OCI-LY3 (cell line): Measurements from ENCODE around the gene NAV2.

ENCODE experiments used
- H2AFZ ChIP-seq: fragments of 200-600, 300-600 bp; shearing (Covaris generic); 2 replicates; pipeline ENCODE4 v1.6.0; 2014; ENCODE audit warnings: antibody characterized with exemption, low read depth, low read length
- H3K27ac ChIP-seq: fragments of 200-600, 300-600 bp; sonication (generic); 2 replicates; pipeline ENCODE4 v1.5.1; 2014; ENCODE audit warnings: mild to moderate bottlenecking, low read length, moderate library complexity, mixed read lengths
- H3K27me3 ChIP-seq: fragments of 200-600, 300-600 bp; sonication (generic); 2 replicates; pipeline ENCODE4 v1.6.1; 2014; ENCODE audit warnings: low read depth, low read length, mixed read lengths
- H3K36me3 ChIP-seq: fragments of 200-600, 300-600 bp; sonication (generic); replicated peaks from 2 replicates; pipeline ENCODE3; 2014; ENCODE audit warnings: low read depth, low read length, mixed read lengths
- H3K4me1 ChIP-seq: fragments of 300-600, 200-600 bp; sonication (generic); 2 replicates; pipeline ENCODE4 v1.6.1; 2014; ENCODE audit warnings: low read length, mixed read lengths
- H3K4me2 ChIP-seq: fragments of 200-600, 300-600 bp; sonication (generic); 2 replicates; pipeline ENCODE4 v1.6.1; 2014; ENCODE audit warnings: low read length, mixed read lengths
- H3K4me3 ChIP-seq: fragments of 300-600, 200-600 bp; sonication (generic); 2 replicates; pipeline ENCODE4 v1.5.1; 2014; ENCODE audit warnings: antibody characterized with exemption, mild to moderate bottlenecking, low read length, moderate library complexity
- H3K79me2 ChIP-seq: fragments of 300-600, 200-600 bp; shearing (Covaris generic); 2 replicates; pipeline ENCODE4 v1.6.1; 2014; ENCODE audit warnings: mild to moderate bottlenecking, low read length, mixed read lengths
- H3K9ac ChIP-seq: fragments of 300-600, 200-600 bp; shearing (Covaris generic); 2 replicates; pipeline ENCODE4 v1.6.0; 2014; ENCODE audit warnings: mild to moderate bottlenecking, low read length, moderate library complexity
- H3K9me3 ChIP-seq: fragments of 200-600, 300-600 bp; shearing (Covaris generic); 2 replicates; pipeline ENCODE4 v1.6.1; 2014; ENCODE audit warnings: low read length, mixed read lengths; ENCODE audit not compliant: insufficient read depth
- H4K20me1 ChIP-seq: fragments of 200-600, 300-600 bp; sonication (generic); 2 replicates; pipeline ENCODE4 v1.6.1; 2016; ENCODE audit warnings: low read length, mixed read lengths; ENCODE audit not compliant: insufficient read depth
- EZH2phosphoT487 ChIP-seq: fragments of 200-600 bp; shearing (Covaris generic); IDR thresholded peaks from 2 replicates; pipeline ENCODE4 v1.6.1; 2018; ENCODE audit warnings: antibody characterized with exemption, mixed run types, low read depth
- TF ChIP-seq, protein P1 (sequence below): fragments of 200-600, 300-600 bp; sonication (generic); IDR thresholded peaks from 2 replicates; pipeline ENCODE4 v1.5.1; 2014; ENCODE audit warnings: antibody characterized with exemption, low read length, low read depth

The NAV2 gene

DNA sequence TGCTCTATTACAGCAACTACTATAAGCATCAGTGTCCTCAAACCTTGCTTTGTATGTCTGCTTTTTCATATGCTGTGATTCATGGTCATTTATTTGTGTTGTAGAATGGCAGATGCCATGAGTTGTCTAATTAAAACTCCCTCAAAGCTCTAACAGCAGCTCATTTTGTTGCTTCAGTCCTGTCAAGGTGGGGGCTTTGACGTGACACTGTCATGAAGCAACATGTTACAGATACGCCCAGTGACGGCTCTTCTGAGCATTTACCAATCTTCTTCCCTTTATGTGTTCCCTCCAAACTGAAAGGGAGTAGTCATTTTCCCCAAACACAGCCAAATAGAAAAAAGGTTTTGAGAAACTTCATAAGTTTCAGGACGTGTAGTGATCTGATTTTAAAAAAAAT lies 340.9 kb downstream of the NAV2 start:
- Histone ChIP-seq H3K79me2 (no peaks in the 10 kb centered on the region), H3K9me3 (no peaks in the 10 kb centered on the region), H2AFZ (no peak overlapping the region), H3K4me2 (no peak overlapping the region), H4K20me1 (no peaks in the 10 kb centered on the region), H3K4me3 (no peak overlapping the region), H3K27me3 (peaks cover 30% of the 10 kb centered on the region), H3K36me3 (no peaks in the 10 kb centered on the region), H3K9ac (no peak overlapping the region), H3K4me1 (no peaks in the 10 kb centered on the region), H3K27ac (no peak overlapping the region)
- TF ChIP-seq, protein P1, sequence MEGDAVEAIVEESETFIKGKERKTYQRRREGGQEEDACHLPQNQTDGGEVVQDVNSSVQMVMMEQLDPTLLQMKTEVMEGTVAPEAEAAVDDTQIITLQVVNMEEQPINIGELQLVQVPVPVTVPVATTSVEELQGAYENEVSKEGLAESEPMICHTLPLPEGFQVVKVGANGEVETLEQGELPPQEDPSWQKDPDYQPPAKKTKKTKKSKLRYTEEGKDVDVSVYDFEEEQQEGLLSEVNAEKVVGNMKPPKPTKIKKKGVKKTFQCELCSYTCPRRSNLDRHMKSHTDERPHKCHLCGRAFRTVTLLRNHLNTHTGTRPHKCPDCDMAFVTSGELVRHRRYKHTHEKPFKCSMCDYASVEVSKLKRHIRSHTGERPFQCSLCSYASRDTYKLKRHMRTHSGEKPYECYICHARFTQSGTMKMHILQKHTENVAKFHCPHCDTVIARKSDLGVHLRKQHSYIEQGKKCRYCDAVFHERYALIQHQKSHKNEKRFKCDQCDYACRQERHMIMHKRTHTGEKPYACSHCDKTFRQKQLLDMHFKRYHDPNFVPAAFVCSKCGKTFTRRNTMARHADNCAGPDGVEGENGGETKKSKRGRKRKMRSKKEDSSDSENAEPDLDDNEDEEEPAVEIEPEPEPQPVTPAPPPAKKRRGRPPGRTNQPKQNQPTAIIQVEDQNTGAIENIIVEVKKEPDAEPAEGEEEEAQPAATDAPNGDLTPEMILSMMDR, result no peak
- no peak for TF ChIP-seq EZH2phosphoT487

DNA sequence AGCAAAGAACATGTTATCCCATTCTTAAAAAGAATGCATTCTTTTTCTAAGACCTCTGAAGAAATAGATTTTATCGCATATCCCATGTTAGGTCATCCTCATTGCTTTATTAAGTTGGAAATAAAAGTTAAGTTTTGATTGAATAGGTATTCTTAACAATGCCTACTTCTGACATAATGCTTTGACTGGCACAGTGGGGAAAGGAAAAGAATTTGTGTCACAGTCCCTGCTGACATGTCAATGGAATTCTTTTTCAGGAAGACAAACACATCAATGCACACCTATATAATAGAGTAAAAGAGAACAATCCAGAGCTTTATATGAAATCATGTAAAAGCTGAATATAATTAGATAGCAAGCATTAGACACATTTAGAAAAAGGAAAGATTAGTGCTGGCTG lies 341.9 kb downstream of the NAV2 start:
- H3K36me3 ChIP-seq, result no peaks in the 10 kb centered on the region
- H3K9me3 ChIP-seq, result no peaks in the 10 kb centered on the region
- TF ChIP-seq, protein P1, result no peak
- no peak for TF ChIP-seq EZH2phosphoT487
- no peak overlapping the region for H3K4me3 ChIP-seq
- no peak overlapping the region for H3K27ac ChIP-seq
- H2AFZ ChIP-seq, result no peak overlapping the region
- H3K4me2 ChIP-seq, result no peak overlapping the region
- no peaks in the 10 kb centered on the region for H4K20me1 ChIP-seq
- H3K9ac ChIP-seq, result no peak overlapping the region
- H3K4me1 ChIP-seq, result peaks cover 6% of the 10 kb centered on the region
- no peaks in the 10 kb centered on the region for H3K79me2 ChIP-seq
- peaks cover 30% of the 10 kb centered on the region for H3K27me3 ChIP-seq

DNA sequence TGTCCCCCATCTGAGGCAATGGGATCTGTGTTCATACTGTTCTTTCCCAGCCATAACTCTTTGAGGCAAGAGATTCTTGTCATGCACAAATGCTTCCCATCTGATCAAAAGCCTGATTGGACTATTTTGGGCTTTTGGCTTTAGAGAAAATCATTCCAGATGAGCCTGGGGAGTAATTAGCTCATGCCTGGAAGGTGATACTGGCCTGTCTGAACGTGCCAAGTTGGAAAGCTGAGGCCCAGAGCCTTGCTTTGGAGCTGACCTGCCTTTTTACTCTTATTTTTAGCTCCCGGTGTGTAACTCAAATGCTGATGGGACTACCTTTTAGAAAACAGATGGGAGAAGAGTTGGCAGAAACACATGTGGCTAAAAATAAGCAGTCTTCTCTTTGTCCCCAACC lies 342.7 kb downstream of the NAV2 start:
- Histone ChIP-seq H3K4me1 (peaks cover 10% of the 10 kb centered on the region), H3K4me2 (no peak overlapping the region), H4K20me1 (no peaks in the 10 kb centered on the region), H3K9me3 (no peaks in the 10 kb centered on the region), H3K36me3 (no peaks in the 10 kb centered on the region), H3K4me3 (no peak overlapping the region), H3K79me2 (no peaks in the 10 kb centered on the region), H2AFZ (no peak overlapping the region), H3K9ac (no peak overlapping the region), H3K27me3 (peaks cover 31% of the 10 kb centered on the region), H3K27ac (no peak overlapping the region)
- no peak for TF ChIP-seq EZH2phosphoT487
- TF ChIP-seq, protein P1, result no peak

DNA sequence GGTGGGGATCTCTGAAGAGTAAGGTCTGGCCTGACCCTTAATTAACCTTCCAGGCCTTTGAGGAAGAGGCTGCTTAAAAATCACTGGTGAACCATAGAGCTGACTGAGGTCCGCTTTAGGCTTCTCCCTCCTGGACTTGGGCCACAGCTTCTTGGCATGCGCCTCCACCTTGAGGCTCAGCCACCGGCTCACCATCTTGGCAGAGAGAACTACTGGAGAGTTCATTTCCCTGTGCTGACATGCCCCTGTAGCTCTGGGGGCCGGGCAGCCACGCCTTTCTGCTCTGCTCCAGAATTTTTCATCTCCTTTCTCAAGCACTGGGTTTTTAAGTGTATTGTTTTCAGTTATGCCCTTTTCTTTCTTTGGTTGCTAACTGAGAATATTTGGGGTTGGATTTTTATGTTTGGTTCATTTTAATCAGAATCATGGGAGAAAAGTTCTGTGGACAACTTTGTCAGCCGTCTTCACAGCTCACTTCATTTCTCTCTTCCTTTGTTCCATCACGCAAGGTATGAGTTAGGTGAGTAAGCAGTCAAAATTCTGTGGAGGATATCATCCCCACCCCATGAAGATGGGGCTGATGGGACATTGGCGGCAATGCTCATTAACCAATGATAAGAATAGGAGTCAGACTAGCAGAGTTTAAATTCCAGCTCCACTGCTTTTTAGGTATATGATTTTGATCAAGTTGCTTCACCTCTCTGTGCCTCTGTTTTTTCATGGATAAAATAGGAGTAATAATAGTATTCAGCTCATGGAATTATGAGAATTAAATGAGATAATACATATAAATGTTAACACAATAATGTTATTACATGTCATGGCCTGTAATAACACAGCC lies 343.7 kb downstream of the NAV2 start:
- Histone ChIP-seq H3K9ac (no peak overlapping the region), H4K20me1 (no peaks in the 10 kb centered on the region), H3K36me3 (no peaks in the 10 kb centered on the region), H2AFZ (no peak overlapping the region), H3K27me3 (peaks cover 38% of the 10 kb centered on the region), H3K4me3 (no peak overlapping the region), H3K4me1 (peaks cover 10% of the 10 kb centered on the region), H3K9me3 (no peaks in the 10 kb centered on the region), H3K4me2 (no peak overlapping the region), H3K79me2 (no peaks in the 10 kb centered on the region), H3K27ac (no peak overlapping the region)
- TF ChIP-seq, protein P1, result no peak
- no peak for TF ChIP-seq EZH2phosphoT487
